ENCODE data around the gene ATG4D. TPM values are rescaled to one million over a fixed set of nuclear protein-coding genes. Genes with fewer than 3 reads are reported as not detected.
A peak's percentile ranks its signal among the peaks of the same experiment; 100 is the strongest.

Gene ATG4D
- total RNA-seq, 3 donors from 2014 or later: 13.1 to 18.0 (median 16.1) TPM

DNA sequence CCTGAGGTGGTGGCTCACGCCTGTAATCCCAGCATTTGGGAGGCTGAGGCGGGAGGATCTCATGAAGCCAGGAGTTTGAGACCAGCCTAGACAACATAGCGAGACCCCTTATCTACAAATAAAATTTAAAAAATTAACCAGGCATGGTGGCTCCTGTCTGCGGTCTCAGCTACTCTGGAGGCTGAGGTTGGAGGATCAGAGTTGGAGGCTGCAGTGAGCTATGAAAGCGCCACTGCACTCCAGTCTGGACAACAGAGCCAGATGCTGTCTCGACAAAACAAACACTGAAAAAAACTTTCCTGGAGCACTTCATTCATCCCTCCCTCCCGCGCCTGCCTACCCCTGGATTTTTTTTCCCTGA is 665 bp upstream of the ATG4D start:
- no peak overlapping the region for H3K27ac ChIP-seq
- H3K27me3 ChIP-seq: no peaks in the 10 kb centered on the region

DNA sequence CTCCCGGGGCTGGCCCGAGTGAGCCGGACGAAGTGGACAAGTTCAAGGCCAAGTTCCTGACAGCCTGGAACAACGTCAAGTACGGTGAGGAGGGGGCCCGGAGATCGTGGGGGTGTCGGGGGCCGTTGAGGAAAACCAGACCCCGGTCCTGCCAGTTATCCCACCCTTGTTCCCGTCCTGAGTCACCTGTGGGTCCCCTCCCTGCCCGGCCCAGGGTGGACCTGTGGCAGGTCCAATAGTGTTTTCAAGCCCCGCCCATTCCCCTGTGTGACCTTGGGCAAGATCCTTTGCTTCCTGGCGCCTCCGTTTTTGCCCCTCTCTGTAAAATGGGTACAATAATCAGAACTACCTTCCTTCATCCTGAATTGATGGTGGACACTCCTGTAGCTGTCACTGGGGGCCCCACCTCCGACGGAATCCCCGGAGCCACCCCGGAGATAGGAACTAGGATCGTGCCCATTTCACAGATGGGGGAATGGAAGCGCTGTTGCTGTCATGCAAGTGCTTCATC is 593 bp downstream of the ATG4D start:
- Histone ChIP-seq H3K27ac (peak overlapping the region; percentile 89 to 94), H3K4me3 (peak overlapping the region; percentile 70 to 93 (median 89)), H3K4me1 (peaks cover 0 to 14% of the 10 kb centered on the region in 2 donors), H3K36me3 (no peaks in the 10 kb centered on the region), H3K9me3 (no peaks in the 10 kb centered on the region), H3K27me3 (no peaks in the 10 kb centered on the region)
- no peak for TF ChIP-seq POLR2AphosphoS5 (IDR thresholded peaks at IDR 0.05)
- TF ChIP-seq, protein P1, sequence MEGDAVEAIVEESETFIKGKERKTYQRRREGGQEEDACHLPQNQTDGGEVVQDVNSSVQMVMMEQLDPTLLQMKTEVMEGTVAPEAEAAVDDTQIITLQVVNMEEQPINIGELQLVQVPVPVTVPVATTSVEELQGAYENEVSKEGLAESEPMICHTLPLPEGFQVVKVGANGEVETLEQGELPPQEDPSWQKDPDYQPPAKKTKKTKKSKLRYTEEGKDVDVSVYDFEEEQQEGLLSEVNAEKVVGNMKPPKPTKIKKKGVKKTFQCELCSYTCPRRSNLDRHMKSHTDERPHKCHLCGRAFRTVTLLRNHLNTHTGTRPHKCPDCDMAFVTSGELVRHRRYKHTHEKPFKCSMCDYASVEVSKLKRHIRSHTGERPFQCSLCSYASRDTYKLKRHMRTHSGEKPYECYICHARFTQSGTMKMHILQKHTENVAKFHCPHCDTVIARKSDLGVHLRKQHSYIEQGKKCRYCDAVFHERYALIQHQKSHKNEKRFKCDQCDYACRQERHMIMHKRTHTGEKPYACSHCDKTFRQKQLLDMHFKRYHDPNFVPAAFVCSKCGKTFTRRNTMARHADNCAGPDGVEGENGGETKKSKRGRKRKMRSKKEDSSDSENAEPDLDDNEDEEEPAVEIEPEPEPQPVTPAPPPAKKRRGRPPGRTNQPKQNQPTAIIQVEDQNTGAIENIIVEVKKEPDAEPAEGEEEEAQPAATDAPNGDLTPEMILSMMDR (IDR thresholded peaks at IDR 0.05): no peak
- no peak for TF ChIP-seq POLR2A (IDR thresholded peaks at IDR 0.05)
- DNase-seq (ENCODE audit: low spot score in 2 of 2): no peak
- intact Hi-C loops (cut with DNase I; ENCODE audit: low total_unique reads): no loop called here

More for the DNA sequence above, 665 bp upstream of the ATG4D start:
- no peaks in the 10 kb centered on the region for H3K36me3 ChIP-seq
- DNase-seq (ENCODE audit: low spot score in 2 of 2): no peak
- H3K4me3 ChIP-seq: peak overlapping the region; percentile 70 to 93 (median 89)
- intact Hi-C loops (cut with DNase I; ENCODE audit: low total_unique reads): no loop called here
- H3K9me3 ChIP-seq: no peaks in the 10 kb centered on the region
- H3K4me1 ChIP-seq: peaks cover 0 to 14% of the 10 kb centered on the region in 2 donors
- no peak for TF ChIP-seq POLR2A (IDR thresholded peaks at IDR 0.05)
- TF ChIP-seq, protein P1 (IDR thresholded peaks at IDR 0.05): no peak
- no peak for TF ChIP-seq POLR2AphosphoS5 (IDR thresholded peaks at IDR 0.05)

DNA sequence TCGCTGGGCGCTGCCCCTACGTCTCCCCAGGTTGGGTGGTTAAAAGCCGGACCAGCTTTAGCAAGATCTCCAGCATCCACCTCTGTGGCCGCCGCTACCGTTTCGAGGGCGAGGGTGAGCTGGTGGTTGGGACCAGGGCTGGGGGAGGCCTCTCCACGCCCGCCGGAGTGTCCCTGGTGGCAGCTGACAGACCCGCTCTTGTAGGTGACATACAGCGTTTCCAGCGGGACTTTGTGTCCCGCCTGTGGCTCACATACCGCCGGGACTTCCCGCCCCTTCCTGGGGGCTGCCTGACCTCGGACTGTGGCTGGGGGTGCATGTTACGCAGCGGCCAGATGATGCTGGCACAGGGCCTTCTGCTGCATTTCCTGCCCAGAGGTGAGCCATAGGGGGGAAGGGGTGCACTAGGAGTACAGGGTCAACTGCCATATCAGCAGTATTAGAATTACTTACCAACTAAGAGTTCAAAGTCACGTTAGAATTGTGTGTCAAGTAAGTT is 1.1 kb downstream of the ATG4D start:
- Histone ChIP-seq H3K27me3 (no peaks in the 10 kb centered on the region), H3K9me3 (no peaks in the 10 kb centered on the region), H3K36me3 (no peaks in the 10 kb centered on the region), H3K27ac (peak overlapping the region; percentile 89 to 94), H3K4me1 (peaks cover 0 to 14% of the 10 kb centered on the region in 2 donors), H3K4me3 (peak overlapping the region; percentile 70 to 93 (median 89))
- DNase-seq (ENCODE audit: low spot score in 2 of 2): no peak
- TF ChIP-seq POLR2A (IDR thresholded peaks at IDR 0.05) (no peak), POLR2AphosphoS5 (IDR thresholded peaks at IDR 0.05) (no peak)
- TF ChIP-seq, protein P1 (IDR thresholded peaks at IDR 0.05): no peak
- intact Hi-C loops (cut with DNase I; ENCODE audit: low total_unique reads): no loop called here

DNA sequence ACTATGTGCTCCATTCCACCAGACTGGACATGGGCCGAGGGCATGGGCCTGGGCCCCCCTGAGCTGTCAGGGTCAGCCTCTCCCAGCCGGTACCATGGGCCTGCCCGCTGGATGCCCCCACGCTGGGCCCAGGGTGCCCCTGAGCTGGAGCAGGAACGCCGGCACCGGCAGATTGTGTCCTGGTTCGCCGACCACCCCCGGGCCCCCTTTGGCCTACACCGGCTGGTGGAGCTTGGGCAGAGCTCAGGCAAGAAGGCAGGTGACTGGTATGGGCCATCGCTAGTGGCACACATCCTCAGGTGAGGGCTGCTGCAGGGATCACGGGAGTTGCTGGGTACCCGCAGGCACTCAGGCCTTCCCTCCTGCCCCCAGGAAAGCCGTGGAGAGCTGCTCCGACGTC is 3.1 kb downstream of the ATG4D start:
- Histone ChIP-seq H3K4me3 (no peak overlapping the region), H3K36me3 (no peaks in the 10 kb centered on the region)

DNA sequence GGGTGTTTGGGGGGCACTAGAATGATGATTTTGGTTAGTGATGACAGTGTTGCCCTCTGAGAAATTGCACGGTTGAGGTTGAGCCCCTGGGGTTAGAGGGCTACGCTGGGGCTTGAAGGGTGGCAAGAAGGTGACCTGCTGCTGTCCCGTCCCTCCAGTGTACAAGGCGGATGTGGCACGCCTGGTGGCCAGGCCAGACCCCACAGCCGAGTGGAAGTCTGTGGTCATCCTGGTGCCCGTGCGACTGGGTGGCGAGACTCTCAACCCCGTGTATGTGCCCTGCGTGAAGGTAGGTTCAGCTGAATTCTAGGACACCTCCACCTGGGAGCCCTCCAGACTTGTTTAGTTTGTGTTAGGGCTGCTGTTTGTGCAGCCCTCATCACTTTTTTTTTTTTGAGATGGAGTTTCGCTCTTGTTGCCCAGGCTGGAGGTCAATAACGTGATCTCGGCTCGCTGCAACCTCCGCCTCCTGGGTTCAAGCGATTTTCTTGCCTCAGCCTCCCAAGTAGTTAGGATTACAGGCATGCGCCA is 5.1 kb downstream of the ATG4D start:
- TF ChIP-seq, protein P1 (IDR thresholded peaks at IDR 0.05): no peak
- no peak for TF ChIP-seq POLR2AphosphoS5 (IDR thresholded peaks at IDR 0.05)
- peaks cover 4% of the 10 kb centered on the region for H3K36me3 ChIP-seq
- intact Hi-C loops (cut with DNase I; ENCODE audit: low total_unique reads): no loop called here

More for the DNA sequence above, 3.1 kb downstream of the ATG4D start:
- Histone ChIP-seq H3K4me1 (peaks cover 0 to 14% of the 10 kb centered on the region in 2 donors), H3K27ac (no peak overlapping the region), H3K9me3 (no peaks in the 10 kb centered on the region), H3K27me3 (no peaks in the 10 kb centered on the region)
- DNase-seq (ENCODE audit: low spot score in 2 of 2): no peak
- no peak for TF ChIP-seq POLR2A (IDR thresholded peaks at IDR 0.05)
- TF ChIP-seq, protein P1 (IDR thresholded peaks at IDR 0.05): no peak
- intact Hi-C loops (cut with DNase I; ENCODE audit: low total_unique reads): no loop called here

More for the DNA sequence above, 5.1 kb downstream of the ATG4D start:
- Histone ChIP-seq H3K9me3 (no peaks in the 10 kb centered on the region), H3K4me3 (no peak overlapping the region), H3K27ac (no peak overlapping the region), H3K4me1 (peaks cover 0 to 10% of the 10 kb centered on the region in 2 donors), H3K27me3 (no peaks in the 10 kb centered on the region)
- no peak for DNase-seq (ENCODE audit: low spot score in 2 of 2)
